ENCODE results near the gene DNER.
"Not testable (repeated sequence)": the region's sequence is repeated elsewhere in the genome, so short reads cannot be mapped to it uniquely, and the experiment has no call there.

DNER gene

DNA sequence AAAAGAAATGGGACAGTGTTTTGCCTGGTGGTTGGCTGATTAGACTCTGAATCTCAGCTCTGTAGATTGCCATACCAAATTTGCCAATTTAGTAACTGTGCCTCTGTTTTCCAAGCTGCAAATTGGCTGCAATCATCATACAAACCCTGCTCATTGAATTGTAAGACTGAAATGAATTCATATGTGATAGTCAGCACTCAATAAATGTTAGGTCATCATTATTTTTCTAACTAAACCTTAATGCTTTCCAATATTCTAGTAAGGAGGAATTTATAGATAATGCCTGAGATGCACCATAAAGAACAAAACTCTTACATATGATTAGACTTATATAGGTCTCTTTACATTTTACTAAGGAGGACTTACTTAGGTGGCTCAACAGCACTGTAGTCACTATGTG lies 85.3 kb downstream of the DNER start:
- H3K4me3 Mint-ChIP-seq, result no peak overlapping the region
- H3K36me3 Mint-ChIP-seq (ENCODE audit: low read depth), result no peaks in the 10 kb centered on the region
- peaks cover 12% of the 10 kb centered on the region for H3K27me3 Mint-ChIP-seq
- no peak overlapping the region for H3K27ac Mint-ChIP-seq
- H3K4me1 Mint-ChIP-seq (ENCODE audit: low read depth), result no peaks in the 10 kb centered on the region
- H3K9me3 Mint-ChIP-seq, result no peaks in the 10 kb centered on the region

DNA sequence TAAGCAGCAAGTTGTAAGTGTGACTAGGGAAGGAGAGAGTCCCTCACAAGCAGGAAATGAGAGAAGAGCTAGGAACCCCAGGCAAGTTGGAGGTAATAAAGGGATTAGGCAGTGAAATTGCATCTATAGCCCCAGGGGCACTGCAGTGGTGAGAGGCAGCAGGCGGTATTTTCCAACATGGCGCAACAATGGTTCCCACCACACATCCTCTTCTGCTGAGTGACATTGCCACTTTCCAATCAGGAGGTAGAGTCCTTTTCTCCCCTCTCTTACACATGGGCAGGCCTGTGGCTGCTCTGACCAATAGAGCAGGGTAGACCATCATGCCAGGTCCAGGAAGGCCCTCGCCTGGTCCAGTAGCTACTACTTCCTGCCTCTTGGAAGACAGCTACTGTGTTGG lies 86.6 kb downstream of the DNER start:
- Mint-ChIP-seq H3K4me3 (no peak overlapping the region), H3K27me3 (peaks cover 12% of the 10 kb centered on the region), H3K4me1 (ENCODE audit: low read depth) (no peaks in the 10 kb centered on the region), H3K9me3 (no peaks in the 10 kb centered on the region), H3K27ac (no peak overlapping the region), H3K36me3 (ENCODE audit: low read depth) (no peaks in the 10 kb centered on the region)

DNA sequence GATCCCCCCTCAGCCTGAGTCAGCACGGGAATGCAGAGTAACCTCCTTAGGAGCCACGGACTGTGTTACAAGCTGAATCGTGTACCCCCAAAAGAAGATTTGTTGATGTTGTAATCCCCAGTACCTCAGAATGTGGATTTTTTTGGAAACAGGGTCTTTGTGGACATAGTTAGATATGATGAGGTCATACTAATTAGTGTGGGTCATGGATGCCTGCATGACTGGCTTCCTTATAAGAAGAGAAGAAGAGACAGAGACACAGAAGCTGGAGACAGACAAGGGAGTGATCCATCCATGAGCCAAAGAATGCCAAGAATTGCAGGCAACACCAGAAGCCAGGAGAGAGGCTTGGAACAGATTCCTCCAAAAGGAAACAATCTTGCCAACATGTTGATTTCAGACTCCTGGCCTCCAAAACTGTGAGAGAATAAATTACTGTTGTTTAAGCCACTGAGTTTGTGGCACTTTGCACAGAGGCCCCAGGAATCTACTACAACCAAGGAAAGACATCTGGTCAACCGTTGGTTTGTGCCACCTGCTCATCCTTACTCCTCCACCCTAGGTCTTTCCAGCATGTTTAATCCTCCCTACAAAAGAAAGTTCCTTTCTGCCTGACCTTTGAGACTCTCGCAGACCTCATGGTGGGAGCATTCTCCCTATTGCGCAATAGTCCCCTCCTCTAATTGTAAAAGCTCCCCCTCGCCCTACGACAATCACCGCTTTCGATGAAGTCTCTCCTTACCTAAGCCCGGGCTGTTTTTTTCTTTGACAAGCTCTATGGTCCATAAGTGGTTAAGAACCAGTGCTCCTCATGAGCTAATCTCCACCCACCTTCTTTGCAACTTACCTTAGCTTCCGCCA lies 91.6 kb downstream of the DNER start:
- Mint-ChIP-seq H3K36me3 (ENCODE audit: low read depth) (no peaks in the 10 kb centered on the region), H3K27ac (no peak overlapping the region), H3K9me3 (no peaks in the 10 kb centered on the region), H3K4me3 (no peak overlapping the region), H3K27me3 (peaks cover 4% of the 10 kb centered on the region), H3K4me1 (ENCODE audit: low read depth) (no peaks in the 10 kb centered on the region)

- Mint-ChIP-seq H3K4me1 (ENCODE audit: low read depth) (no peaks in the 10 kb centered on the region), H3K36me3 (ENCODE audit: low read depth) (no peaks in the 10 kb centered on the region), H3K27ac (no peak overlapping the region), H3K4me3 (no peak overlapping the region), H3K9me3 (no peaks in the 10 kb centered on the region), H3K27me3 (no peaks in the 10 kb centered on the region)
These were observed 93.6 kb downstream of the DNER start for GRCh38 chr2:229620759-229621158.

DNA sequence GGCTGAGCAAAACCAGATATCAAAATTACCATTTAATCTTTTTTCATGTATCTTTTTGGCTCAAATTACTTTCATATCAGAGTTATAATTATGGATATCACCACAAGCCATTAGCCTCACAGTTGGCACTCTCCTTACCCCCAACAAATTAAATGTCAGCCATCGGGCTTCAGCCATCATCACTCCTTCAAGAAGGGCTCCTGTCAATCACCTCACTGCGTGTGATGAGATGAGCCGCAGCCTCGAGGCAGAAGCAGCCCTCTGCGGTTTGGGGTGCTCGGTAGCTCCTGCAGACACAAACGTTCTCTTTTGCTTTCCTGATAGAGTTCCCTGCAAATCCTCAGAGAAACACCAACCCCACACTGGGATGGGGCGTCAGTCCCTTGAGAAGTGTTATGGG lies 94.1 kb downstream of the DNER start:
- Mint-ChIP-seq H3K36me3 (ENCODE audit: low read depth) (no peaks in the 10 kb centered on the region), H3K4me1 (ENCODE audit: low read depth) (no peaks in the 10 kb centered on the region), H3K4me3 (no peak overlapping the region), H3K27ac (no peak overlapping the region), H3K27me3 (no peaks in the 10 kb centered on the region), H3K9me3 (no peaks in the 10 kb centered on the region)

DNA sequence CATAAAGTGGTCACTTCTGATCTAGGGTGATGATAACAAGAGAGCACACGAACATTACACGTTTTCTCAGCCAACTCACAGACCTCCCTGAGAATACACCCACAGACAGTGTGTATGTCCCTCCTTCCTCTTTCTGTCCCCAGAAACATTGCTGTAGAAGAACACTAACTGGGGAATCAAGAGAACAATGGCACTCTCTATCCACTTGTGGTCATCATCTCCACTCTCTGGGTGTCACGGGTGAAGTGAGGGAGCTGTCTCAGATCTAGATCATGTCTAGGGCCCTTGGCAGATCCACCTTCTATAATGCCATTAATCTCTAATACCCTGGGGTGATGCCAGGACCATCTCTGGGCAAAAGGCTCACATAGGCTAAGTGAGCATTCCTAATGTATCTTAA lies 97.9 kb downstream of the DNER start:
- Mint-ChIP-seq H3K27ac (no peak overlapping the region), H3K9me3 (no peaks in the 10 kb centered on the region), H3K27me3 (no peaks in the 10 kb centered on the region), H3K36me3 (ENCODE audit: low read depth) (no peaks in the 10 kb centered on the region), H3K4me3 (no peak overlapping the region), H3K4me1 (ENCODE audit: low read depth) (no peaks in the 10 kb centered on the region)

DNA sequence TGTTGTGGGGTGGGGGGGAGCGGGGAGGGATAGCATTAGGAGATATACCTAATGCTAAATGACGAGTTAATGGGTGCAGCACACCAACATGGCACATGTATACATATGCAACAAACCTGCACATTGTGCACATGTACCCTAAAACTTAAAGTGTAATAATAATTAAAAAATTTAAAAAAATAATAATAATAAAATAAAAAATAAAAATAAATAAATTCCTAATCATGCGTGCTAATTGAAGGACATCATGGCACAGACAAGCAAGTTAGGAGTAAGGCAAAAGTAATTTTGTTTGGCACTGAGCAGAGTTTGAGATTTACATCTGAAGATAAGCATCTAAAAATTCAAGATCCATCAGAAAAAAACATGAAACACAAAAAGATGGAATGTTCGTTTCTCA lies 100.3 kb downstream of the DNER start:
- not testable (repeated sequence) for H3K27me3 Mint-ChIP-seq, H3K9me3 Mint-ChIP-seq

DNA sequence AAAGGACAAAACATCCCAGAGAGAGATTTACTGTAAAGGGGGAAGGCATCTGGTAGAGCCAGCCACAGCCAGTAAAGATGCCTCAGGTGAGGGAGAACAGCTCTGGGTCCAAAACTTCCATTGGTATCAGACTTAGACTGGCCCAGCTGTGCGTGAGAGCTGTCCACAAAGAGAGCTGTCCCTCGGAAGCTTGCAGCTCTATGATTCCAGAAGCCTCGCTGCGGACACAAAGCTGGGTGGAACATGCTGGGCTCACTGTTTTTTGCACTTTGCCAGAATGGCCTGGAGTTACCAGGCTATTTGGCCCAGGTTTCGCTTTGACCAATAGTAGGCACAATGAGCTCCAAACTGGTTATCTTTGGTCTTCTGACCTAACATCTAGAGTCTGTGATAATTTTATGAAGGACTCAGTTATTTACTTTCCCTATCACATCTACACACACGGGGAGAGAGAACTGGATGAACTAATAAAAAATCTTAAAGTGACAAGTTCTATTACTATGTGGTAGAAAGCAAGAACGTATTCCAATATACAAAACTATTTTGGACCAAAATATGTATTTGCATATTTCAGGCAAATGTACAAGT lies 101.9 kb downstream of the DNER start:
- Mint-ChIP-seq H3K27me3 (no peaks in the 10 kb centered on the region), H3K4me1 (ENCODE audit: low read depth) (no peaks in the 10 kb centered on the region), H3K4me3 (no peak overlapping the region)

More for the DNA sequence above, 100.3 kb downstream of the DNER start:
- H3K36me3 Mint-ChIP-seq (ENCODE audit: low read depth); H3K4me1 Mint-ChIP-seq (ENCODE audit: low read depth); H3K27ac Mint-ChIP-seq; H3K4me3 Mint-ChIP-seq: not testable (repeated sequence)

GRCh38 chr2:229611360-229611759 lies 103.0 kb downstream of the DNER start:
- Mint-ChIP-seq H3K4me1 (ENCODE audit: low read depth) (no peaks in the 10 kb centered on the region), H3K9me3 (no peaks in the 10 kb centered on the region), H3K4me3 (no peak overlapping the region), H3K27ac (no peak overlapping the region), H3K36me3 (ENCODE audit: low read depth) (no peaks in the 10 kb centered on the region), H3K27me3 (peaks cover 4% of the 10 kb centered on the region)

More for the DNA sequence above, 101.9 kb downstream of the DNER start:
- no peaks in the 10 kb centered on the region for H3K9me3 Mint-ChIP-seq
- H3K36me3 Mint-ChIP-seq (ENCODE audit: low read depth), result no peaks in the 10 kb centered on the region
- no peak overlapping the region for H3K27ac Mint-ChIP-seq

GRCh38 chr2:229610872-229611271 lies 103.5 kb downstream of the DNER start:
- Mint-ChIP-seq H3K27ac (no peak overlapping the region), H3K4me1 (ENCODE audit: low read depth) (no peaks in the 10 kb centered on the region), H3K9me3 (no peaks in the 10 kb centered on the region), H3K4me3 (no peak overlapping the region), H3K27me3 (peaks cover 4% of the 10 kb centered on the region), H3K36me3 (ENCODE audit: low read depth) (no peaks in the 10 kb centered on the region)

DNA sequence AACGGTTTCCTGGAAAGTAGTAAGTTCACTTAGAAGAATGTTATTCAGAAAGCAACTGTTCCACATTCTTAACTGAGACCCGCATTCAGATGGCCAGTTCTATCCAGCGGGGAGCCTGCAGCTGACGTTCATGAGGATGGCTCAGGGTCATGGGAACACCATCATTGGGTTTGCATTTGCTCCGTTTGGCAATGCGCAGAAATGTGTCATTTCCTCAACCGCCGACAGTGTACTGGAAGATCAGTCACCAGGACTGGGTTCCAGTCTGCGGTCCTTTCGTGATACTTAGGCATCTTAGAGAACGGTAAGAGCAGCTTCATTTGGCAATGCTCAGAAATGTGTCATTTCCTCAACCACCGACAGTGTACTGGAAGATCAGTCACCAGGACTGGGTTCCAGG lies 104.0 kb downstream of the DNER start:
- Mint-ChIP-seq H3K9me3 (no peaks in the 10 kb centered on the region), H3K4me1 (ENCODE audit: low read depth) (no peaks in the 10 kb centered on the region), H3K36me3 (ENCODE audit: low read depth) (no peaks in the 10 kb centered on the region), H3K4me3 (no peak overlapping the region), H3K27me3 (peaks cover 4% of the 10 kb centered on the region), H3K27ac (no peak overlapping the region)

GRCh38 chr2:229601936-229602335 lies 112.4 kb downstream of the DNER start:
- Mint-ChIP-seq H3K27ac (no peak overlapping the region), H3K4me1 (ENCODE audit: low read depth) (no peaks in the 10 kb centered on the region), H3K4me3 (no peak overlapping the region), H3K27me3 (peaks cover 19% of the 10 kb centered on the region), H3K9me3 (no peaks in the 10 kb centered on the region), H3K36me3 (ENCODE audit: low read depth) (no peaks in the 10 kb centered on the region)

- no peak overlapping the region for H3K4me3 Mint-ChIP-seq
- H3K36me3 Mint-ChIP-seq (ENCODE audit: low read depth), result no peaks in the 10 kb centered on the region
- no peaks in the 10 kb centered on the region for H3K4me1 Mint-ChIP-seq (ENCODE audit: low read depth)
- H3K9me3 Mint-ChIP-seq, result no peaks in the 10 kb centered on the region
- H3K27me3 Mint-ChIP-seq, result peaks cover 19% of the 10 kb centered on the region
- no peak overlapping the region for H3K27ac Mint-ChIP-seq
These were observed 113.0 kb downstream of the DNER start for GRCh38 chr2:229601396-229601795.

GRCh38 chr2:229598227-229598626 lies 116.1 kb downstream of the DNER start:
- no peaks in the 10 kb centered on the region for H3K4me1 Mint-ChIP-seq (ENCODE audit: low read depth)
- peaks cover 16% of the 10 kb centered on the region for H3K27me3 Mint-ChIP-seq
- no peaks in the 10 kb centered on the region for H3K36me3 Mint-ChIP-seq (ENCODE audit: low read depth)
- no peak overlapping the region for H3K27ac Mint-ChIP-seq
- H3K4me3 Mint-ChIP-seq, result no peak overlapping the region
- no peaks in the 10 kb centered on the region for H3K9me3 Mint-ChIP-seq

DNA sequence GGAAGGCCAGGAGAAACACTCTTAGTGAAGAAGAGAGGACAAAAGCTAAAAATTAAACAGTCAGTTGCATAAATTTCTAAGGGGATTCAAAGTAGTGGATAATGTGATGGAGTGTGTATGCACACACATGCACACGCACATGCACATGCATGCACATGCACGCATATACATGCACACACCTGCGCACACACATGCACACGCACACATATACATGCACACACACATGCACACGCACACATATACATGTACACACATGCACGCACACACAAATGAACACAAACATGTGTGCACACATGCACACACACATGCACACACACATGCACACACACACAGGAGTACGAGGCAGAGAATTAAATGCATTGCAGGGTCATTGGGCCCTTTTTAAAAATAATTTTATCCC lies 117.6 kb downstream of the DNER start:
- no peaks in the 10 kb centered on the region for H3K36me3 Mint-ChIP-seq (ENCODE audit: low read depth)
- peaks cover 9% of the 10 kb centered on the region for H3K27me3 Mint-ChIP-seq
- H3K4me3 Mint-ChIP-seq, result no peak overlapping the region
- no peaks in the 10 kb centered on the region for H3K9me3 Mint-ChIP-seq
- no peak overlapping the region for H3K27ac Mint-ChIP-seq
- no peaks in the 10 kb centered on the region for H3K4me1 Mint-ChIP-seq (ENCODE audit: low read depth)

DNA sequence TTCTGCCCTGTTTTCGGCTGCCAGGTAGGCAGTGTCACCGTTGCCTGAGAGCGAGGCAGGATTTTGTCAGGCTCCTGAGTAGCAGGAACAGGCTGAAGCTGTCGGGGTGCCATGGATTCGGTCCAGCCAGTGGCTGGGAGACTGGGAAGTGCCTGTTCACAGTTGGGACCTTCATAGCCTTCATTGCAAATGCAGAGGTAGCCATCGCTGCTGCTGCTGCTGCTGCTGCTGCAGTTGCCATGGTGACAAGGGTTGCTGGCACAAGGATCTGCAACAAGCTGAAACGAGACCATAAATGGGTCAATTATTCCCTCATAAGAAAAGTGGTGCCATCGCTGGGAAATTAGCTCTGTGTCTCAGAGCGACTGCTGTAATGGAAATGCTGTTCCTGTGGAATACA lies 122.7 kb downstream of the DNER start:
- H3K4me3 Mint-ChIP-seq, result no peak overlapping the region
- H3K36me3 Mint-ChIP-seq (ENCODE audit: low read depth), result no peaks in the 10 kb centered on the region
- no peak overlapping the region for H3K27ac Mint-ChIP-seq
- no peaks in the 10 kb centered on the region for H3K9me3 Mint-ChIP-seq
- no peaks in the 10 kb centered on the region for H3K4me1 Mint-ChIP-seq (ENCODE audit: low read depth)
- peaks cover 13% of the 10 kb centered on the region for H3K27me3 Mint-ChIP-seq
